ENCODE measurements around the gene WDR41.

The WDR41 gene

DNA sequence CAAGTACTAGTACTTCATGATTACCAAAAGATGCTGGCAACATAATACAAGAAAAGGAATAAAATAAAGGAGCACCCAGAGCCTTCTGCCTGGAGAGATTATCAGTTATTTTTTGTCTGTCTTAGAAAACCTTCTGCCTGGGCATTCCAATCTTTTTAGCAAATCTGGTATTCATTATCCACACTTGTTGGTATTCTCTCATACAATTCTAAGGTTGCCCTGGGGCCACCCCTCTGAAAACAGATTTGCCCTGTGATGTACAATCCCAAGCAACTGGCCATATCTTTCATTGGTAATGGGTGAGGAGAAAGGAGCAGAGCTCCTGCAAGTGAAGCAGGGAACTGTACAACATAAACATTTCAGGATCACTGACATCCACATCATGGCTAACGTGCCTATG lies 47.8 kb downstream of the WDR41 start:
- no peak for DNase-seq (ENCODE audit: low spot score)

- DNase-seq (ENCODE audit: low spot score): no peak
Observed at GRCh38 chr5:77443670-77444069, 48.4 kb downstream of the WDR41 start.

- DNase-seq (ENCODE audit: low spot score): no peak
Observed at GRCh38 chr5:77438071-77438470, 54.0 kb downstream of the WDR41 start.

GRCh38 chr5:77437194-77437593 lies 54.9 kb downstream of the WDR41 start:
- DNase-seq (ENCODE audit: low spot score): peak; percentile 3

DNA sequence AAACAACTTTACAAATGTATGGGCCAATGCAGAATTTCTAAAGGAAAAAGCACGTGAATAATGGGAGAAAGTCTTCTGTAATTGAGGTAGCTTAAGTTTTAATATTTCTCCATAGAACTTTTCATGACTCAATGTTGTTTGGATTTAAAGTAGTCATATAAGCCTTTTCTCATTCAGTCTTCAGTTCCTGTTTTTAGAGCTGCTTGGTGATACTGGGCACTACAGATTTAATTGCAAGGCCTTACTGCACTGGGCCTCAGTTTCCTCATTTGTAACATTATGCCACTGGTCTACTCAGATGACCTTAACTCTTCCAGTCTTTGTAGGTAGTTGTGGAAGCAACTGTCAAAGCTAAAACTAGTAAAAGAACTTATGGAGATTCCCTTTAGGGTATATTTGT lies 60.4 kb downstream of the WDR41 start:
- DNase-seq (ENCODE audit: low spot score): no peak

DNA sequence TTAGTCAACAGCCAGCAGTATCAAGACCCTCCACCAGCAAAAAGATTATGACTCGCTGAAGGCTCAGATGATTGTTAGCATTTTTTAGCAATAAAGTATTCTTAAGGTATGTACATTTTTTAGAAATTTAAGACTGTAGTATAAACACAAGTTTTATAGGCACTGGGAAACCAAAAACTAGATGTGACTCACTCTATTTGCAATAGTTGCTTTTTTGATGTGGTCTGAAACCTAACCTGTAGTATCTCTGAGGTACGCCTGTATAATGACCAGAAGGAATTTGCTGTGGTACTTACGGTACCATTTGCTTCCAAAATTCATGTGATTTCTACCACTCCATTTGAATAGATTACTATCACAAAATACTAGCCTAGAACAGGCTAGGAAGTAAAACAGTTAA lies 60.8 kb downstream of the WDR41 start:
- DNase-seq (ENCODE audit: low spot score): no peak

DNA sequence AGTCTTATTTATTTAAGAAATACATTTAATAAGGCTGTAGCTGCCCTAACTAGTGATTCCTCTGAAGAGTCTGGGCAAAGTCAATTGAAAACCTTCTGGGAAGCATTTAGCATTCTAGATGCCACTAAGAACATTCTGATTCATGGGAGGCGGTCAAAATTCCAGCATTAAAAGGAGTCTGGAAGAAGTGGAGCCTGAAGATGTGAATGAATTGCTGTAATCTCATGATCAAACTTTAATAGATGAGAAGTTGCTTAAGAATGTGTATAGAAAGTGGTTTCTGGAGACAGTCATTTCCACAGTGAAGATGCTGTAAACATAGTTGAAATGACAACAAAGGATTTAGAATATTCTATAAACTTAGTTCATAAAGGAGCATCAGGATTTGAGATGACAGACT lies 61.4 kb downstream of the WDR41 start:
- no peak for DNase-seq (ENCODE audit: low spot score)

GRCh38 chr5:77428526-77428925 lies 63.6 kb downstream of the WDR41 start:
- DNase-seq (ENCODE audit: low spot score): no peak

DNA sequence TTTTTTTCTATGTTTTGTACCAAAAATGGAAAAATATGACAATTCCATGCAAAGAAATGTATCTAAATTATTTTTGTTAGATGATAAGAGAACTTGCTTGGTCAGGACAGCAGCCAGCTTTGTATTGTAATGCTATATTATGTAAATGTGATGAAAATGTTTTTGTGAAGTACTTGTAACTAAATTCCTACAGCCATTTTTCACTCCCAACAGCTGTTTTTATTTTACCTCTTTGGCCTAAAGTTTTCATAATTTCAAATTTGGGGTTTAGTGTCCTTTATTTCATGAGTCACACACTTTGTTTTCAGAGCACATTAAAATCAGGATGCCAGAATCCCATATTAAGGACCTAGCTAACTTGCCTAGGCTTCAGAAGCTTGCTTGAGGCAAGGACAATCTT lies 64.1 kb downstream of the WDR41 start:
- DNase-seq (ENCODE audit: low spot score): no peak

DNA sequence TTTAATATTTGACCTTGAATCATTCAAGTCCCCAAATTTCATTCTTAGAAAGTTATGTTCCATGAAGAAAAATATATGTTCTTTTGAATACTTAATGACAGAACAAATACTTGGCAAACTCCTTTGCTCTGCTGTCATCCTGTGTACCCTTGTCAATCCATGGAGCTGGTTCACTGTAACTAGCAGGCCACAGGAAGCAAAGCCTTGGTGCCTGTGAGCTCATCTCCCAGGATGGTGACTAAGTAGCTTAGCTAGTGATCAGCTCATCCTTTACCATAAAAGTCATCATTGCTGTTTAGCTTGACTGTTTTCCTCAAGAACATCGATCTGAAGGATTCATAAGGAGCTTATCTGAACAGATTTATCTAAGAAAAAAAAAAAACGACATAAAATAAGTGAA lies 65.4 kb downstream of the WDR41 start:
- DNase-seq (ENCODE audit: low spot score): no peak

DNA sequence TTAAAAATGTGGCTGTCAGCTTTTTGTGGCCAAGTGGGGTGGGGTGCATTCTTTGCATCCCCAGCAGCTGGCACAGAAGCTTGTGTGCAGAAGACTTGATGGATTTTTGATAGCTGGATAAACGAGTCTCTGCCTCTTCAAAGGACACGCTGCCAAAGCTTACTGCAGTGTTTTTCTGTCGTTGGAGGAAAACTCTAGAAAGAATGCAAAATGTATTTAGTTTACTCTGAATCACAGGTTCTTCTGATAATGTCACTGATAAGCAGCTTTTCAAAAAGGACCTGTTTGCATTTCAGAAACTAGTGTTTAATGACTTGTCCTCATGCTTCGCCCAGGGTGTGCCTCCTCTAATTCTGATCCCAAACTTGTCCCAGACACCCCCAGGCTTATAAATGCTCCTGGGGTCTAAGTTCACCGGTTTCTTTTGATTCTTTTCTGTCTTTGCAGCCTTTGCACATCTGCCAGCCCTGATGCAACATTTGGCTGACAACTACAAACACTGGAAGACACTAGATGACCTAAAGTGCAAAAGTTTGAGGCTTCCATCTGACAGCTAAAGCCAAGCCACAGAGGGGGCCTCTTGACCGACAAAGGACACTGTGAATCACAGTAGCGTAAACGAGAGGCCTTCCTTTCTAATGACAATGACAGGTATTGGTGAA lies 66.0 kb downstream of the WDR41 start:
- no peak for DNase-seq (ENCODE audit: low spot score)

DNA sequence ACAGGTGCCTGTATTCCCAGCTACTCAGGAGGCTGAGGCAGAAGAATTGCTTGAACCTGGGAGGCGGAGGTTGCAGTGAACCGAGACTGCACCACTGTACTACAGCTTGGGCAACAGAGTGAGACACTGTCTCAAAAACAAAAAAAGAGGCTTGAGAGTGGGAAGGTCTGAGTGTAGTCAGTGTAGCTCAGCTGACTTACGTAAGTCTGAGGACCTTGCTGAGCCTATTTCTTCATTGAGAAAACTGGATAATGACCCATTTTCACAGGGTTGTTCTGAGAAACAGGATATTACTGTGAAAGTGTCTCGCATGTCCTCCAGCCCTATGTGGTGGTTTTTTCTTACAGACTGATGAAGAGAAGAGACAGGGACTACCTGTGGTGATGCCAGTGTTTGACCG lies 66.7 kb downstream of the WDR41 start:
- no peak for DNase-seq (ENCODE audit: low spot score)

DNA sequence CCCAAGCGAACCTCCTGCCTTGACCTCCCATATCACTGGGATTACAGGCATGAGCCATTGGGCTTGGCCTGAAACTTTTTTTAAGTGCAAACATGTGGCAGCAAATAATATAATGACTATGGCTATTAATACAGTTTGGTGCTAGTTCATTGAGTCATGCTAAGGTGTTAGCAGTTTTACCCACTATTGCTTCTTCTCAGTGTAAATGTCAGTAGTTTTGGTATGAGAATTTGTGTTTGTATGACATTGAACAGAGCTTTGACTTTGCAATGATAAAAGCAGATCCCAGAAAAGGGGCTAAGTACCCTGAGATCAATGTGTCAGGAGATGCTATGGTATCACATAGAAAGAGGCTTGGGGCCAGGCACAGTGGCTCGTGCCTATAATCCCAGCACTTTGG lies 67.2 kb downstream of the WDR41 start:
- no peak for DNase-seq (ENCODE audit: low spot score)

GRCh38 chr5:77423022-77423750 lies 68.9 kb downstream of the WDR41 start:
- DNase-seq (ENCODE audit: low spot score): peak; percentile 9

DNA sequence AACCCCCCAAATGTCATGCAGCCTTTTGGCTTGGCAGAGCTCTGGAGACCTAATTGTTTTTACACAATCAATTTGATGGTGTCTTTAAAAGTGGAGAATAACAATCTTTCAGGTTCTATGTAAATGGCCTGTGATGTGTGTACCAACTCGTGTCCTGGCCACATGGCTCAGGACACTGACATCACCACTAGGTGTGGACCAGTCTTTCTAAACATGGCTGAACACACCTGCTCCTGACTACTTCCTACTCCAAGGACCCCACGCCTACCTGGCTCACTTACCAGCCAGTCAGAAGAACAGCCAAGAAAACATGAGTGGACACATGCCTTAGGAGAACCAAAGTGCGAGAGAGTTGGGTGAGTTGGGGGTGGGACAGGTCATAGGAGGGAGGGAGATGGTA lies 71.2 kb downstream of the WDR41 start:
- no peak for DNase-seq (ENCODE audit: low spot score)

- DNase-seq (ENCODE audit: low spot score): no peak
Observed at GRCh38 chr5:77419644-77420582, 72.2 kb downstream of the WDR41 start.

DNA sequence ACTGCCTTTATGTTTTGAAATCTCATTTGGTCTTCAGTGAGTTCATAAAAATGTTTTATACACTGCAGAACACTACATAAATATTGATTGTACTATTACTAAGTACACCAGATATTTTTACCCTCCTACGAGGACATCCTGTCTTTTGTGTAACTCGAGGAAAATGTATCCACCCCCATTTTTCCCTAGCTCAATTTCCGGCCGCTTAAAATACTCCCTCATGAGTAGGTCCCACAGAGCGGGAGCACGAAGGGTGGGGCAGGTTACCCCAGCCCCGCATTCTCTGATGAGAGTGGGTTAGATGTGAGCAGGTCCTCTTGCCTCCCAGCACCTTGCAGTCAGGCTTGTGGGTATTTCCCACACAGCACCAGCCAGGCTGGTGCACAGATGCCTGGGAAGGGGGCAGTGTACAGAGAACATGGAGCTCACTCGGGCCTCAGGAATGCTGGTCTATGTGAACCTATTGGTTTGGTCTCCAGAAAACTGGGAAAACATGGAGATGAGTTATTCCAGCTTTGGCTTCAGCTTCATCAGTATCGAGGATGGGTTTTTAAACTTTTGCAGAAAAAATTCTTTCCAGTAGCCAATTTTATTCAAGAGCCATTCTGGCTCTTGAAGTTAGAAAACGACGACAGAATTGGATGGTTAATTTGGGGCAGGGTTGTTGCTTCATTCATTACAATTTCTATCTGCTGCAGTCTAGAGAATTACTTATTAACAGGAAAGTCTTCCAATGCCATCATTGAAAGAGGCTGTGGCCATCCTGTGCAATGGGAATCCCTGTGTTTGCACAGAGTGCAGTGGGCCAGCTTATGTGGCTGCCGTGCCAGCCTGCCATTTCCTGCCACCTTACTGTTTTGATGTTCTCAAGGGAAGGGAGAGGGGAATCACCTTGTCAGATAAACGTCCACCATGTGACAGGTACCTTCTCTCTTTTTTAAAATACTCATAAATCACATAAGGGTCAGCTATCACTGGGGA lies 73.2 kb downstream of the WDR41 start:
- no peak for DNase-seq (ENCODE audit: low spot score)

GRCh38 chr5:77418162-77418561 lies 74.0 kb downstream of the WDR41 start:
- no peak for DNase-seq (ENCODE audit: low spot score)

- no peak for DNase-seq (ENCODE audit: low spot score)
Observed at GRCh38 chr5:77413049-77413448, 79.1 kb downstream of the WDR41 start.

DNA sequence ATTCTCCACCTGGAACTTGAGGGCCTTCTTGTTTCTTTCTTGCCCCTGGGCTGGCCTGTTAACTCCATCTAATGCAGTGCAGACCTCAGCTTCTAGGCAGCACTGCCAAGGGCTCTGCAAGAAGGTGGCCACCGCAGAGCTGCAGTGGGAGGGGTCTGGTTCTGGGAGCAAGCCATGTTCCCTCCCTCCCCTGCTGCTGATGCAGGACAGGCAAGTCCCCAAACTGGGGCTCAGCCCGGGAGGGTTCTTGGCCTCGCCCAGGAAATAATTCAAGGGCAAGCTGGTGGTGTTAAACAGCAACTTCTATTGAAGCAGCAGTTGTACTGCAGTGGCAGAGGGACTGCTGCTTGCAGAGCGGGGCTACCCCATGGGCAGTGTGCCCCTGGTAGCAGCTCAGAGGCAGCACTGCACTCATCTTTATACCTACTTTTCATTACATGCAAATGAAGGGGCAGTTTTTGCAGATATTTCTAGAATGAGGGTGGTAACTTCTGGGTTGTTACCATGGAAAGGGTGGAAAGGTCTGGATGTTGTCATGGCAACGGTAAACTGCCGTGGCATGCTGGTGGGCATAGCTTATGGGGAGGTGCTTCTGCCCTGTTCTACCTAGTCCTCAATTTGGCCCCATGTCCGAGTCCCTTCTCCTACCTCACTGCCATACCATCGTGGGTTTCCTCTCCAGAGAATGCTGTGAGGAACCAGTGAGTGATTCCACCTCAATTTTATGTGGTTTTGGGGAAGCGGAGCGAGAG lies 82.1 kb downstream of the WDR41 start:
- no peak for DNase-seq (ENCODE audit: low spot score)

DNA sequence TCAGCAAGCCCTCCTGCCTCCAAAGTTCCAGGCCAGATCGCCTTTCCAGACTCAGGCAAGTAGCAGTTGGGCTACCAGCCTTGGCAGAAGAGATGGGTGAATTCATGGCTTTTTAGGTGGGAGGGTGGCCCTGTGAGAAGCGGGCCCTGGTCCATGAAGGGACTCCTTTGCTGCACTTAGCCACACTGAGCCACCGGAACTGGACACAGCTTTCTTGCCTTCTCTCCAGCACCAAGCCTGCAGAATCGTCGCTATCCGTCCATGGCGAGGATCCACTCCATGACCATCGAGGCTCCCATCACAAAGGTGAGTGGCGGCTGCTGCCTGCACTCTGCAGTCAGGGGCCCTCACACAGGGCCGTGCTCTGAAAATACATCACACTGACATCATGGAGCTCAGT lies 85.0 kb downstream of the WDR41 start:
- no peak for DNase-seq (ENCODE audit: low spot score)
